Renal pelvis (tissue), 4 donors: ENCODE measurements around the gene AGT. TPM values are rescaled to one million over a fixed set of nuclear protein-coding genes. Genes with fewer than 3 reads are reported as not detected.
"Not testable (repeated sequence)": the region's sequence is repeated elsewhere in the genome, so short reads cannot be mapped to it uniquely, and the experiment has no call there.

Experiments
- DNase-seq: peaks from one replicate; pipeline ENCODE4 v3.0.0-alpha.2; 2013
- polyA plus RNA-seq, 3 donors: library from polyadenylated mRNA; unstranded; fragments of 120-200 nt; gene quantifications; one replicate each; pipeline ENCODE4 v1.2.1, GENCODE V29; 2013; ENCODE audit not compliant: insufficient read length in 3 of 3

Gene AGT
- polyA plus RNA-seq, 3 donors = 38.9 to 54.8 (median 51.0) TPM

DNA sequence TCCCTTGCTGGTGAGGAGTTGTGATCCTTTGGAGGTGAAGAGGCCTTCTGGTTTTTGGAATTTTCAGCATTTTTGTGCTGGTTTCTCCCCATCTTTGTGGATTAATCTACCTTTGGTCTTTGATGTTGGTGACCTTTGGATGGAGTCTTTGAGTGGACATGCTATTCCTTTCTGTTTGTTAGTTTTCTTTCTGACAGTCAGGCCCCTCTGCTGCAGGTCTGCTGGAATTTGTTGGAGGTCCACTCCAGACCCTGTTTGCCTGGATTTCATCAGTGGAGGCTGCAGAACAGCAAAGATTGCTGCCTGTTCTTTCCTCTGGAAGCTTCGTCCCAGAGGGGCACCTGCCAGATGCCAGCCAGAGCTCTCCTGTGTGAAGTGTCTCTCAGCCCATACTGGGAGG, 55.8 kb downstream of the AGT start:
- not testable (repeated sequence) for DNase-seq

DNA sequence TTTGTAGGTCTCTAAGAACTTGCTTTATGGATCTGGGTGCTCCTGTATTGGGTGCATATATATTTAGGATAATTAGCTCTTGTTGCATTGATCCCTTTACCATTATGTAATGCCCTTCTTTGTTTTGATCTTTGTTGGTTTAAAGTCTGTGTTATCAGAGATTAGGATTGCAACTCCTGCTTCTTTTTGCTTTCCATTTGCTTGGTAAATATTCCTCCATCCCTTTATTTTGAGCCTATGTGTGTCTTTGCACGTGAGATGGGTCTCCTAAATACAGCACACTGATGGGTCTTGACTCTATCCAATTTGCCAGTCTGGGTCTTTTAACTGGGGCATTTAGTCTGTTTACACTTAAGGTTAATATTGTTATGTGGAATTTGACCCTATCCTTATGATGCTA, 57.2 kb downstream of the AGT start:
- not testable (repeated sequence) for DNase-seq

Other genes starting within 250 kb of the AGT start
- gene COG2, start 71.6 kb downstream of the AGT start, polyA plus RNA-seq = 10 to 100 TPM; 31.6 to 39.0 (median 36.0) TPM
- gene CAPN9, start 33.3 kb upstream of the AGT start, polyA plus RNA-seq = 1 to 10 TPM; 1.0 to 1.9 (median 1.1) TPM
- gene C1orf198, start 154.4 kb upstream of the AGT start, polyA plus RNA-seq = 10 to 100 TPM; 72.6 to 91.2 (median 83.6) TPM